GM12801 (cell line): Measurements from ENCODE around the gene MICB.

Experiments used
- CTCF ChIP-seq: IDR thresholded peaks from one replicate; pipeline ENCODE4 v1.5.1; 2011; ENCODE audit warnings: control low read depth; ENCODE audit not compliant: insufficient read length; ENCODE audit errors: extremely low read depth

MICB gene

DNA sequence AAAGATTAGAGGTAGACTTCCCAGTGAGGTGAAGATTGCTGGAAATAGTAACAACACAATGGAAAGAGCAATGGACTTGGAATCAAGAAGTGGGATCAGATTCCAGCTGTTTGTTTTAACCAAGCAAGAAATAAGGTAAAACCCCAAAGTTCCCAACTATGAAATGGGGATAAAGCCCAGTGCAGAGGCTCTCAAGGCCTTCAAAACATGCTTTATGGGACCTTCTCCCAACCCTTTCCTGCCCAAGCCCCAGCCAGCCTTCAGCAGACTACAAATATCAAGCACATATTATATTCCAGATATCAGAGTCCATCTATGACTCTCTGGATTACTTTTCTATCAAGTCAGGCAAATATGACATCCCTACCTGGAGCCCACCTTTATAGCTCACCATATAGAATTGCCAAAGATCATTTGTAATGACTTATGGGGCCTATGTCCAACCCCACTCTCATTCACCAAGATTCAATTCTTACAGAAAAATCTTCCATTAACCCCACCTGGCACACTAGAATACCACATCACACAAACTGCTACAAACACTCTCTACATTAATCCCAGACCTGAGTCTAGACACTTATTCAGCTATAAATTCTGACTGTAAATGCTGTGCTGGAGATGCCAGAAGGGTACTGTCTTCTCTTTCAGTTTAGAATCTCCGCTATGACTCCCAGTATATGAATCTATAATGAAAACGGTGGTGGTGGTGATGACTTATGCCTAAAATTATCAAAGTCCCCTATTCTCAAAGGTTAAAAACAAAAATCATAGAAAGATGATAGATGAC, 37.8 kb downstream of the MICB start:
- no peak for TF ChIP-seq CTCF

- TF ChIP-seq CTCF, result no peak
Observed at GRCh38 chr6:31538805-31539400, 41.0 kb downstream of the MICB start.

DNA sequence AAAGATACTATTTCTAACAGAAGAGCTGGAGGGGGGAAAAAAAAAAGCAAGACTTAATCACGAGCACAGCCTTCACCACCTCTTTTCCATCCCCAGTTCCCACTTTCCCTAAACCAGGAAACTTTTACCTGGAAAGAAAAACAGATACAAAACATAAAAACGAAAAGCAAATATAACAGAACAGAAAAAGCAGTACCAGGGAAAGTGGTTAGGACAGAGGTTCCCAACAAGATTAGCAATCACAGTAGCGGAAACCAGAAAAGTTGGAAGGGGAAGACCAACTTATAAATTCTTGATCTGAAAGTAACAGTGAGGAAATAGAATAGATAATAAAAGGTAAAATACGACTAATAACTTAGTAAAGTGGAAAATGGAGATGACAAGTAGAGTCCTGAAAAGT, 42.7 kb downstream of the MICB start:
- no peak for TF ChIP-seq CTCF

DNA sequence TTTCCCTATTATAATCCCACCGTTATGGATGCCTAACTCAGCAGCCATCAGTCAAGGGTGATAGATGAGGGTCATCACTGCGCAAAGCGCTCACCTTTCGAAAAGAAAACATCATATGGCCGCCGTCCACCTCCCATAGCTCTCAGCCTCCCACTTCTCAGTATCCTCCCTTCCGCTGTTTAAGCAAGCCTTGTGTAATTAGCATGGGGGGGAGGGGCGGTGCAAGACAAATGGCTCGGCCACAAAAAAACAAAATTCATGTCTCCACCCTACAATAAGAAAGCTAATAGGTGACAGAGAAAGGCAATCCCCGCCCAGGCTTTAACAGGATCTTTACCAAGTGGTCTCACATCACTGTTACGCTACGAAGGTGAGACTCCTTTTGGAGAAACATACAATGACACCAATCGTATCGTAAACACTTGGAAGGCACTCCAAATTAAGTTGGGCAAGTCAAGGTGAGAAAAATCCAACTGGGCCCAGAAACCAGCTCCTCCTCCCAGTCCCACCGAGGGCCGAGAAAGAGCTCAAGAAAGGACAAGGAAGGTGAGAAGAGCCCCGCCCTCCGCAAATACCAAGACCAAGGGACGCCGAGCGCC, 43.2 kb downstream of the MICB start:
- no peak for TF ChIP-seq CTCF

DNA sequence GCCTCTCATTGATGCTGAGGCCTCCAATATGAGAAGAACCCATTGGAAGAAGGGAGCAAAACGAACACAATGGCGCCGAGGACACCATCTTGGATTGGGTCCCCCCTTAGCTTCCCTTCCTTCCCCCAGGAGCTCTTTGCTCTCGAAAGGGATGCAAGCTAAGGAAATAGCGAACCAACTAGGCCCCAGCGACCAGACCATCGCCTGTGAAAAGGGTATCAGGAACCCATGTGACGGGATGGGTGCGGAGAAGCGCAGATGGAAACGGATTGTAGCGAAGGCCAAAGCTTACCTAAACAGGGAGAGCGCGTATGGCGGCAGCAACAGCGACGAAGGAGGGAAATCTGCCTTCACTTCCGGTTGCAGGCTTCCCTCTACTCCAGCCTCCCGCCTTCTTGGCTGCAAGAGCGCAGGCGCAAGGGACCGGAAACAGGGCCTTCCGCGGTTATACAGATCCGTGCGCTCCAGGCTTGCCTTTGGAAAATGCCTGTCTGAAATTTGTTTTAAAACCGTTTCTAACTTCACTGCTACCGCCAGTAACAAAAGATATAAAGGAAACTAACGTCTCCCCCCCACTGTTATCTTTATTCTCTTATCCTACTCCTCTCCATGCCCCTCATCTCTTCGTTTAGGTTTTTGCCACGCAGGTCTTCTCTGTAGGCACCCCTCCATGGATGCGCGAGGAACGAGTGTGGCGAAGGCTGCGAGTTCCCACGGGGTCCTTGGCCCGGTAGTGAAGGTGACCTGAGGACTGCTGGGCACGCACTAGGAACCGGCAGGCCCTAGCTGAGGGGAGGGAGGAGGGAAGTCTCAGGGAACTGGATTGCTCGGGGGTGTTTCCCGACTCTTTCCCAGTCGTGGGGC, 43.9 kb downstream of the MICB start, which contains the start of gene DDX39B:
DDX39B (minus strand) TSS at position 346 of the 864 bp plus-strand sequence. CDS start 1,471 bp downstream, outside the sequence.
- TF ChIP-seq CTCF, result no peak

DNA sequence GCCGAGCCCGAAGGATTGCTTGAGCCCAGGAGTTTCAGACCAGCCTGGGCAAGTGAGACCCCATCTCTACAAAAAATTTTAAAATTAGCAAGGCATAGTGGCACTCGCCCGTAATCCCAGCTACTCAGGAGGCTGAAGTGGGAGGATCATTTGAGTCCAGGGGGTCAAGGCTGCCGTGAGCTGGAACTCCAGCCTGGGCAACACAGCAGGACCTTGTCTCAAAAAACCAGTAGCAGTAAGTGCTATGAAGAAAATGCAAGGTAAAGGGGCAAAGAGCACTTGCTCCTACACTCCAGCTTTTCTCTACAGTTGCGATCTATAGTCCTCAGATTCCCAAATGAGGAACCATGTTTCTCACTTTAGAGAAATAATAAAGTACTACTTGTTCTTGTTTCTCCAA, 45.7 kb downstream of the MICB start:
- no peak for TF ChIP-seq CTCF

DNA sequence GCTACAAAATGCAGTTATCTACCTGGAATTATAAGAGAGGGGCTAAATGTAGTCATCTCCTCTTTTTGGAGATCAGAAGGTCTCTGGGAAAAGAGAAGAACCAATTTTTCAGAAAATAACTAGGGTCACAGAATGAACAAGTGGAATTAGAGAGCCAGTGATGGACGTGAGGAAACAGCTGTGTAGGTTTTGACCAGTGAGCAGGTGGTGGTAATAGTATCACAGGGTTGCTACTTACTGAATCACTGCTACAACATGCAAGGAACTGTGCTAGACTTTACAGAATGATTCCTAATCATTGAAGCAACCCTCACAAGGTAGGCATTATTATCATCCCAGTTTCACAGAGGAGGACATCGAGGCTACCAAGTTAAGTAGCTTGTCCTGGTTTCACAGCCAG, 46.7 kb downstream of the MICB start:
- TF ChIP-seq CTCF, result no peak
